Esophagus muscularis mucosa (tissue), 4 donors: Measurements from ENCODE around the gene CAMTA1.

Experiments used
- CTCF ChIP-seq, 3 experiments: fragments of 200-600 bp in 2 of 3; fragments of 450-650 bp in 1 of 3; sonication (generic) in 2 of 3; IDR thresholded peaks; one replicate each; pipeline ENCODE4 v1.5.1; 2017 to 2019; ENCODE audit warnings: antibody characterized with exemption in 3 of 3, mild to moderate bottlenecking in 2 of 3, moderate library complexity in 1 of 3
- EP300 ChIP-seq: sonication (generic); formaldehyde crosslinking; IDR thresholded peaks from one replicate; pipeline ENCODE4 v1.6.1; 2017; ENCODE audit warnings: antibody characterized with exemption
- POLR2A ChIP-seq: fragments of 450-650 bp; IDR thresholded peaks from one replicate; pipeline ENCODE4 v1.6.1; 2017; ENCODE audit warnings: antibody characterized with exemption, moderate library complexity, mild to moderate bottlenecking, low read depth
- POLR2AphosphoS5 ChIP-seq, 2 donors: sonication (generic); formaldehyde crosslinking; IDR thresholded peaks; one replicate each; pipeline ENCODE4 v1.6.1; 2017; ENCODE audit warnings: antibody characterized with exemption in 2 of 2

GRCh38 chr1:7192453-7192852 is 407.2 kb downstream of the CAMTA1 start:
- TF ChIP-seq CTCF (IDR thresholded peaks at IDR 0.05) (no peak), POLR2A (no peak), POLR2AphosphoS5 (IDR thresholded peaks at IDR 0.05) (no peak), EP300 (no peak)
